Measurements from ENCODE around the gene UQCRC1.

Gene UQCRC1

GRCh38 chr3:48628277-48629017 lies 19.0 kb upstream of the UQCRC1 start:
- H3K4me3 ChIP-seq (ENCODE audit: low read depth, low read length): no peak overlapping the region
- DNase-seq (ENCODE audit: low read depth): no peak
- TF ChIP-seq, protein P1, sequence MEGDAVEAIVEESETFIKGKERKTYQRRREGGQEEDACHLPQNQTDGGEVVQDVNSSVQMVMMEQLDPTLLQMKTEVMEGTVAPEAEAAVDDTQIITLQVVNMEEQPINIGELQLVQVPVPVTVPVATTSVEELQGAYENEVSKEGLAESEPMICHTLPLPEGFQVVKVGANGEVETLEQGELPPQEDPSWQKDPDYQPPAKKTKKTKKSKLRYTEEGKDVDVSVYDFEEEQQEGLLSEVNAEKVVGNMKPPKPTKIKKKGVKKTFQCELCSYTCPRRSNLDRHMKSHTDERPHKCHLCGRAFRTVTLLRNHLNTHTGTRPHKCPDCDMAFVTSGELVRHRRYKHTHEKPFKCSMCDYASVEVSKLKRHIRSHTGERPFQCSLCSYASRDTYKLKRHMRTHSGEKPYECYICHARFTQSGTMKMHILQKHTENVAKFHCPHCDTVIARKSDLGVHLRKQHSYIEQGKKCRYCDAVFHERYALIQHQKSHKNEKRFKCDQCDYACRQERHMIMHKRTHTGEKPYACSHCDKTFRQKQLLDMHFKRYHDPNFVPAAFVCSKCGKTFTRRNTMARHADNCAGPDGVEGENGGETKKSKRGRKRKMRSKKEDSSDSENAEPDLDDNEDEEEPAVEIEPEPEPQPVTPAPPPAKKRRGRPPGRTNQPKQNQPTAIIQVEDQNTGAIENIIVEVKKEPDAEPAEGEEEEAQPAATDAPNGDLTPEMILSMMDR (IDR thresholded peaks at IDR 0.05; ENCODE audit: control insufficient read depth, extremely low read depth, insufficient read depth): no peak

DNA sequence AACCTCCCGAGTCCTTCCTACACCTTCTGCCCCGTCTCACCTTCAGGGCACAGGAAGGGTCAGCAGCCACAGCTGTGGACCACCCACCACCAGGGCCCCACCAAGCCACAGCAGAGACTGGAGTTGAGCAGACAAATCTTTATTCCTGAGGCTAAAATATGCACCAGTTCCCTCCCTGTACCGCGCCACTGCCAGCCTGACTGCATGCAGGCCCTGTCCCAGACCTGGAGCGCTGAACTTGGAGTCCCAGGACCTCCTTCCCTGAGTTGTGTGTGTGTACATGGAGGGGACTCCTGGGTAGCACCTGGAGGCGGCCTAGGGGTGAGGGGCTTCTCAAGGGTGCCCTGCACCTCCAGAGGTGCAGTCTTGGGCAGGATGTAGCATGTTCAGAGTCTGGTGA lies 16.2 kb upstream of the UQCRC1 start:
- H3K4me3 ChIP-seq (ENCODE audit: low read depth, low read length): no peak overlapping the region
- no peak for DNase-seq (ENCODE audit: low read depth)
- TF ChIP-seq, protein P1 (IDR thresholded peaks at IDR 0.05; ENCODE audit: control insufficient read depth, extremely low read depth, insufficient read depth): no peak

DNA sequence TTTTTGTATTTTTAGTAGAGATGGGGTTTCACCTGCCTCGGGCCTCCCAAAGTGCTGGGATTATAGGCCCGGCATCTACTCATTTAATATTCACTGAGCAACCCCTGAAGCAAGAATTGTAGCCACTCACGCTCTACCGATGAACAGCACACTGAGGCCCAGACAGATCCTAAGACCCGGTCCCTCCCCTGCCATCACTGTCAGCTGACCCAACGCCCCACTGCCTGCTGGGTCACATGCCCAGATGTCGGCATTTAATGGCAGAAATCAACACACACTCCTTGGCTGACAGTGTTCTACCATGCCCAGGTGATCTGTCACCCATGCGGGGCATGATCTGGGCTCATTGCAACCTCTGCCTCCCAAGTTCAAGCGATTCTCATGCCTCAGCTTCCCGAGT lies 15.3 kb upstream of the UQCRC1 start:
- no peak for DNase-seq (ENCODE audit: low read depth)
- H3K4me3 ChIP-seq (ENCODE audit: low read depth, low read length): no peak overlapping the region
- TF ChIP-seq, protein P1 (IDR thresholded peaks at IDR 0.05; ENCODE audit: control insufficient read depth, extremely low read depth, insufficient read depth): no peak

DNA sequence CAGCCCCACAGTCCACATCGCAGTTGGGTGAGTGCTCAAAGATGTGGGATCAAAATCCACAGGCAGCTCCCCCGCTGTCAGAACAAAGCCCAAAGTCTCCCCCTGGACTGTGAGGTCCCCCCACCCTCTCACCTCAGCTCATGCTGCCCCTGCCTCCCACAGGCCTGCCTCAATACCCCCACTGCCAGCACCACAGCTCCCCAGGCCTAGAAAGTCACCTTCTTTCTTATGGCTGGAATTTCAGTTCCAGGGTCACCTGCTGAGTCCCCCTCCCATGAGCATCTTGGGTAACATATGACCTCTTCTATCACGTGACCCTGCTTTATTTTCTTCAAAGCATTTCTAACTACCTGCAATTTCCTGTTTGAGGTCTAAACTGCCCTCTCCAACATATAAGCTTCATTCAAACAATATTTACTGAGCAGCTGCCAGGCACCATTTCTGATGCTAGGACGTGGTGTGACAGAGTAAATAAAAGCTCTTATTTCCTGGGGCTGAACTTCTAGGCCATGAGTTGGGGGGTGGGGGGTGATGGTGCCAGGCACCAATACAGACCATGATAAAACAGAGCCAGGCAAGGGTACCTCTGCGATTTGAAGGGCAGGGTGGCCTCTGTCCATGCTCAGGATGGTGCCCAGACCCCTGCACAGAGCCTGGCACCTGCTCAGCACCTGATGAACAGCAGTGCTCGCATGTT lies 14.6 kb upstream of the UQCRC1 start:
- TF ChIP-seq, protein P1 (IDR thresholded peaks at IDR 0.05; ENCODE audit: control insufficient read depth, extremely low read depth, insufficient read depth): no peak
- H3K4me3 ChIP-seq (ENCODE audit: low read depth, low read length): no peak overlapping the region
- DNase-seq (ENCODE audit: low read depth): peak; percentile 67

- TF ChIP-seq, protein P1 (IDR thresholded peaks at IDR 0.05; ENCODE audit: control insufficient read depth, extremely low read depth, insufficient read depth): no peak
- no peak for DNase-seq (ENCODE audit: low read depth)
Measured at GRCh38 chr3:48621461-48621869, 12.0 kb upstream of the UQCRC1 start, which contains the start of gene TMEM89. TSS of gene TMEM89 (minus strand) at chr3:48621769. CDS start at chr3:48621756, 13 bp downstream.

DNA sequence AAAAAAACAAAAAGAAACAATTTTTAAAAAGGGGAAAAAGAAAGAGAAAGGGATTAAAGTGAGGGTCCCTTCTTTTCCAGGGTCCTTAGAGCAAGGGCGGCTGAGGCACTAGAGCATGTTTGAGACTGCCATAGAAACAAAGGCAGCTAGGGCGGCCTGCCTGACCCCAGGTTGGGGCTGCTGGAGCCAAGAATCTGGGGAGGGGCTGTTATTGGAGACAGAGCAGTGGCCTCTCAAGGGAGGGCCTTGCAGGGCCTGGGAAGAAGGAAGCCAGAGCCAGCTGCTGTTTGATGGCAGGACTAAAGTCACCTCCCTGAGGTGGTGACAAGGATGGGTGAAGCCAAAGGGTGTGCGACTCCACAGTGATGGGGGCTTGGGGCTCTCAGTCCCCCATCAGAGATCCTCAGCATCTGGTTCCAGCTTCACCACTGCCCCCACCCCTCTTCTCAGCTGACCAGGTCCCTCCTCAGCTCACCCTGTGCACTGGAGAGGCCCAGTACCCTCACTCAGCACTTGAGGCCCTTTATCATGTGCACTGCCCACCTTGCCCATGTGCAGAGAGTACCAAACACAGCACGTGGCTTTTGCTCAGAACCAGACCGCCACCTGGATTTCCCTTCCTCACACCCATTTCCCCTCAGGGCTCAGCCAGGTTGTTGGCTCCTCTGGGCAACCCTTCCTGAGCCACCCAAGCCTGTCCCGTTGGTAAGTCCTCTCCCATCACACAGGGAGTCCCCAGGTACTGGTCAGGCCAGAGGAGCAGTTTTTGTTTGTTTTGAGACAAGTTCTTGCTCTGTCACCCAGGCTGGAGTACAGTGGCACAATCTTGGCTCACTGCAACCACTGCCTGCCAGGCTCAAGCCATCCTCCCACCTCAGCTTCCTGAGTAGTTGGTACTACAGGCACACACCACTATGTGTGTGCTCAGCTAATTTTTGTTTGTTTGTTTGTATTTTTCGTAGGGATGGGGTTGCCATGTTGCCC lies 10.4 kb upstream of the UQCRC1 start:
- DNase-seq (ENCODE audit: low read depth): peak; percentile 30
- TF ChIP-seq, protein P1 (IDR thresholded peaks at IDR 0.05; ENCODE audit: control insufficient read depth, extremely low read depth, insufficient read depth): no peak

More at GRCh38 chr3:48621461-48621869, 12.0 kb upstream of the UQCRC1 start, which contains the start of gene TMEM89:
- no peak within 1 kb of the TSS for H3K4me3 ChIP-seq (ENCODE audit: low read depth, low read length)

More for the DNA sequence above, 10.4 kb upstream of the UQCRC1 start:
- H3K4me3 ChIP-seq (ENCODE audit: low read depth, low read length): no peak overlapping the region

Measured in LNCaP clone FGC (cell line).